ENCODE results near the gene PLBD1. TPM values are rescaled to one million over a fixed set of nuclear protein-coding genes. Genes with fewer than 3 reads are reported as not detected.

The PLBD1 gene
- total RNA-seq, 1 experiment from 2014 or later: not detected

GRCh38 chr12:14482886-14483285, 84.8 kb downstream of the PLBD1 start:
- intact Hi-C loops (cut with micrococcal nuclease; ENCODE audit: unreplicated experiment): no loop called here
- no peak for DNase-seq (ENCODE audit: low spot score)
- Histone ChIP-seq H3K27me3 (replicated peaks; ENCODE audit: insufficient read depth, low read depth, low read length, poor library complexity) (no peaks in the 10 kb centered on the region), H3K27ac (ENCODE audit: low read depth, low read length, poor library complexity, severe bottlenecking) (no peak overlapping the region), H3K4me1 (ENCODE audit: insufficient read depth, low read length, poor library complexity, severe bottlenecking) (no peaks in the 10 kb centered on the region), H3K36me3 (ENCODE audit: insufficient read depth, low read length, poor library complexity, severe bottlenecking) (peaks cover 44% of the 10 kb centered on the region), H3K4me3 (ENCODE audit: low read depth, low read length, poor library complexity, severe bottlenecking) (no peak overlapping the region), H3K9me3 (ENCODE audit: low read depth, low read length, poor library complexity, severe bottlenecking) (no peaks in the 10 kb centered on the region)
- BruUV-seq (replicated peaks): no TSS peak
- ChIA-PET POLR2A (ENCODE audit: low non-redundant PET) (no interaction called here), CTCF (no interaction called here)
- no peak for TF ChIP-seq CTCF (conservative IDR thresholded peaks at IDR 0.05; ENCODE audit: low read depth, low read length)
- TF ChIP-seq EZH2 (IDR thresholded peaks at IDR 0.05; ENCODE audit: borderline replicate concordance, low read depth, low read length, poor library complexity, severe bottlenecking): no peak

- no peaks in the 10 kb centered on the region for H3K4me1 ChIP-seq (ENCODE audit: insufficient read depth, low read length, poor library complexity, severe bottlenecking)
- no peak overlapping the region for H3K4me3 ChIP-seq (ENCODE audit: low read depth, low read length, poor library complexity, severe bottlenecking)
- TF ChIP-seq CTCF (conservative IDR thresholded peaks at IDR 0.05; ENCODE audit: low read depth, low read length) (no peak), EZH2 (IDR thresholded peaks at IDR 0.05; ENCODE audit: borderline replicate concordance, low read depth, low read length, poor library complexity, severe bottlenecking) (no peak)
- H3K27me3 ChIP-seq (replicated peaks; ENCODE audit: insufficient read depth, low read depth, low read length, poor library complexity): no peaks in the 10 kb centered on the region
- H3K36me3 ChIP-seq (ENCODE audit: insufficient read depth, low read length, poor library complexity, severe bottlenecking): peaks cover 49% of the 10 kb centered on the region
- H3K27ac ChIP-seq (ENCODE audit: low read depth, low read length, poor library complexity, severe bottlenecking): no peak overlapping the region
- CTCF ChIA-PET: no interaction called here
- DNase-seq (ENCODE audit: low spot score): no peak
- no TSS peak for BruUV-seq (replicated peaks)
- H3K9me3 ChIP-seq (ENCODE audit: low read depth, low read length, poor library complexity, severe bottlenecking): no peaks in the 10 kb centered on the region
- intact Hi-C loops (cut with micrococcal nuclease; ENCODE audit: unreplicated experiment): no loop called here
- POLR2A ChIA-PET (ENCODE audit: low non-redundant PET): no interaction called here
Observed at GRCh38 chr12:14482361-14482760, 85.3 kb downstream of the PLBD1 start.

GRCh38 chr12:14481201-14481600, 86.5 kb downstream of the PLBD1 start:
- ChIA-PET CTCF (no interaction called here), POLR2A (ENCODE audit: low non-redundant PET) (no interaction called here)
- intact Hi-C loops (cut with micrococcal nuclease; ENCODE audit: unreplicated experiment): no loop called here
- Histone ChIP-seq H3K27me3 (replicated peaks; ENCODE audit: insufficient read depth, low read depth, low read length, poor library complexity) (no peaks in the 10 kb centered on the region), H3K27ac (ENCODE audit: low read depth, low read length, poor library complexity, severe bottlenecking) (no peak overlapping the region), H3K4me1 (ENCODE audit: insufficient read depth, low read length, poor library complexity, severe bottlenecking) (no peaks in the 10 kb centered on the region), H3K4me3 (ENCODE audit: low read depth, low read length, poor library complexity, severe bottlenecking) (no peak overlapping the region), H3K36me3 (ENCODE audit: insufficient read depth, low read length, poor library complexity, severe bottlenecking) (peaks cover 61% of the 10 kb centered on the region), H3K9me3 (ENCODE audit: low read depth, low read length, poor library complexity, severe bottlenecking) (peaks cover under 1% of the 10 kb centered on the region)
- BruUV-seq (replicated peaks): no TSS peak
- no peak for DNase-seq (ENCODE audit: low spot score)
- TF ChIP-seq CTCF (conservative IDR thresholded peaks at IDR 0.05; ENCODE audit: low read depth, low read length) (no peak), EZH2 (IDR thresholded peaks at IDR 0.05; ENCODE audit: borderline replicate concordance, low read depth, low read length, poor library complexity, severe bottlenecking) (no peak)

All from A673 (cell line).